ENCODE results near the gene HLA-DMB.
"Not testable (repeated sequence)": the region's sequence is repeated elsewhere in the genome, so short reads cannot be mapped to it uniquely, and the experiment has no call there.

Gene HLA-DMB

GRCh38 chr6:32952817-32953739 lies 12.2 kb upstream of the HLA-DMB start, which contains the start of gene HLA-DMA:
Gene HLA-DMA, minus strand, starts transcription at chr6:32953097. Its CDS starts 61 bp downstream, at chr6:32953036.
- in situ Hi-C loops (cut with MboI; ENCODE audit: low sequenced_read_pairs), result no loop called here

- in situ Hi-C loops (cut with MboI; ENCODE audit: low sequenced_read_pairs), result no loop called here
Measured at GRCh38 chr6:32950449-32950848, 9.6 kb upstream of the HLA-DMB start.

DNA sequence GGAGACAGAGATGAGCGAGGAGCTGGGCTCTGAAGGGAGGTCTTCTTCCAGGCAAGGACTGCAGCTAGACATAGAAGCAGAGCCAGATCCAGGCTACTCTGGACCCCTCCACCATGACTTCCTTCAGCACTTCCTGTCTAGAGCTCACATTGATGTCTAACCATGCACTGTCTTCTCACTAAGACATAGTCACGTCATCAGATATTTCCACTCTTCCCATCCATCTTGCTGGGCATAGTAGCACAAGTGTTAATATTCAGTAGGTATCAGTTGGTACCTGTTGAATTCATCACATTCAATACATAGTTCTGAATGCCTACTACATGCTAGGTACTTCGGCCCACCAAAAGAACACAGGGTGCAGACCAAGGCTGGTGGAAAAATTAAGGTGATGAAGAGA lies 9.2 kb upstream of the HLA-DMB start:
- in situ Hi-C loops (cut with MboI; ENCODE audit: low sequenced_read_pairs), result no loop called here

GRCh38 chr6:32949113-32949512 lies 8.3 kb upstream of the HLA-DMB start:
- in situ Hi-C loops (cut with MboI; ENCODE audit: low sequenced_read_pairs), result no loop called here

DNA sequence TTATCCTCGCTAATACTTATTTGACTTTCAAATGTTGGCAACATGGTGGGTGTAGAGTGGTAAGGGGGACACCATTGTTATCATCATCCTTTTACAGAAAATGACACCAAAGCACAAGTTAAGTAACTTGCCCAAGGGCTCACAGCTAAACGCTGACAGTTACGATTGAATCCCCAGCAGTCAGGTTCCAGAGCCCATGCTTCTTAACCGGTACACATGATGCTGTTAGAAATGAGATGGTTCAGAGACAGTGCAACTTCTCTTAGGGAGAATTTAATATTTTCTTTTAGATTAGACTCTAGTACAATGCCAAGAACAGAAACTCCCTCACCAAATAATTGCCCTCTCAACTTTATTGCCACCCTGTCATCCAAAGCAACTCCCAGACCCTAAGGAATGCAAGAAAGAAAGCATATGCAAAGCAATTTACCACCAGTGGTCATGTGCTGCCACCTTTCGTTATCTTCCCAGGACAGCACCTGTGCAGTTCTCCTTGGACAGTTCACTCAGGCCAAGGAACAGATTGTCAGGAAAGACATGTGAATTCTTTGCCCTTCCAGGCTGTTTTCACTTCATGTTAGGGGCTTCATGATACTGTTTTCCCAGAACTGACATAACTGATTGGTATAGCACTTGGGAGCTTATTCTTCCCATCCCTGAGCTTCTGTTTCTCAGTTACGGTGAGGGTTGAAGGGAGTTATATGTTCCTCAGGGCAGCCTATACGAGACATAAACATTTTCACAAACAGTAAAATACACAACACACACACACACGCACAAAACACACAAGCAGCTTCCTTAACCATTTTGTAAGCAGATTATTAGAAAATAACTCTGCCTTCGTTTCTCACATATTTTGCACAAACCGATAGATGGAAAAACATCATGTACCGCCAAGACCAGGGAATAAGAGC lies 7.0 kb upstream of the HLA-DMB start:
- in situ Hi-C loops (cut with MboI; ENCODE audit: low sequenced_read_pairs), result no loop called here

GRCh38 chr6:32946893-32947292 lies 6.1 kb upstream of the HLA-DMB start:
- in situ Hi-C loops (cut with MboI; ENCODE audit: low sequenced_read_pairs), result no loop called here

- in situ Hi-C loops (cut with MboI; ENCODE audit: low sequenced_read_pairs), result no loop called here
Measured at GRCh38 chr6:32945953-32946352, 5.1 kb upstream of the HLA-DMB start.

DNA sequence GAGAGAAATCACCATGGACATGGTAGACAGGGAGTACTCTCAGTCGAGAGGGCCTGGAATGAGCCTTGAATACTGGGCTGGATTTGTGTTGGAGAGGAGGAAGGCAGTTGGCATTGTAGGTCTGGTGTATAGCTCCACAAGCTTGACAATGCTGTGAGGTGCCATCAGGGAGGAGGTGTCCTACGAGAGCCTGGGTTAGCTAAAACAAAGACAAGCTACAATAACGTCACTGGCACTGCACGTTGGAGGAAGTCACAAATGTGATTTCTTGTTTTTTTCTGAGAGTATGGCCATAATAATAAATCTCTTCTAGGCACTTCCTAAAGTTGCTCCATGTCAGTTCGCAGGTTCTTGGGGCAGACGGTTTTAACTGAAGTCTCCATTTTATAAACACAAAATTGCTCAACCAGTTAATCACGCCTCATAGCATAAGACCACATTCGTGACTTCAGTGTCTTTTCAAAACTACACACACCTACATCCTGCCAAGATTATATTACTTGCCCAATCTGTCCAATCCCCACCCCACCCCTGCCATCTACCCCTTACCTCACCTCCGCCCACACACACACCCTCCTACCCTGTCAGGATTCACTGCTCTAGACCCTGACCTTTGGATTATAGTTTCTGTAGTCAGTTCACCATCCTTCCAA lies 4.4 kb upstream of the HLA-DMB start:
- in situ Hi-C loops (cut with MboI; ENCODE audit: low sequenced_read_pairs), result no loop called here

DNA sequence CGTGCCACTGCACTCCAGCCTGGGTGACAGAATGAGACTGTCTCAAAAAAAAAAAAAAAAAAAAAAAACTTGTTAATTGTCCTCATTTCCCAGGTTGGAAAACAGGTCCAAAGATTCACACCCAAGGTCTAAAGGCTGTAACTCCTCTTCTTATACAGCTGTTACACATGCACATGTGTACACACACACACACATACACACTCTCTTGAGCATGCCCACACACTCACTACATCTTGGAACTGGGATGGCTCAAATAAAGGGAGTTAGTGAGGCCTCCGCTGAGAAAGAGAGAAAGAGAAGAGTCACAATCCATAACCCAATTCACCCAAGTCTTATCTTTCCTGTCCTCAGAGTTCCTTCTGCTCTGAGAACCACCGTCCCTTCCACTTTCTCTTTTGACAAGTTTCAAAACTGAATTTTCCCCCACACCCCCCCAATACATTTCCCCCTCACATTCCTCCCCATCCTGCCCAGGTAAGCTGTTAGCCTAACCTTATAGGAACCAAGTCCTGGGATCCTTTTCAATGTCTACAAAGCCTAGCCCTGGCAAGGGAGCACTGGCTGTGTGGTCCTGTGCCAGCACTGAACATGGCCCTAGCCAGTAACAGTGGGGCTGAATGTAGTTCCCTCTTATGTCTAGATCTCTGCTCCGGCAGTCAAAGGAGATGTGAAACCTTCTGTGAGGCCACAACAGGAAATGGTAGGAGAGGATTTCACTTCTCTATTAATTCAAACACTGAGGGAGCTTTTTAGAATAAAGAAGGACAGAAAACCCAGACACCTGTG lies 3.2 kb upstream of the HLA-DMB start:
- in situ Hi-C loops (cut with MboI; ENCODE audit: low sequenced_read_pairs), result no loop called here

GRCh38 chr6:32942555-32943123 lies 1.8 kb upstream of the HLA-DMB start:
- in situ Hi-C loops (cut with MboI; ENCODE audit: low sequenced_read_pairs), result not testable (repeated sequence)

GRCh38 chr6:32941214-32941768 lies 463 bp upstream of the HLA-DMB start:
- in situ Hi-C loops (cut with MboI; ENCODE audit: low sequenced_read_pairs), result no loop called here

- in situ Hi-C loops (cut with MboI; ENCODE audit: low sequenced_read_pairs), result no loop called here
Measured at GRCh38 chr6:32938494-32938893, 2.3 kb downstream of the HLA-DMB start.

- in situ Hi-C loops (cut with MboI; ENCODE audit: low sequenced_read_pairs), result no loop called here
Measured at GRCh38 chr6:32937230-32937633, 3.6 kb downstream of the HLA-DMB start.

GRCh38 chr6:32936239-32937152 lies 4.3 kb downstream of the HLA-DMB start:
- in situ Hi-C loops (cut with MboI; ENCODE audit: low sequenced_read_pairs), result no loop called here

- in situ Hi-C loops (cut with MboI; ENCODE audit: low sequenced_read_pairs), result no loop called here
Measured at GRCh38 chr6:32935551-32936238, 5.1 kb downstream of the HLA-DMB start.

DNA sequence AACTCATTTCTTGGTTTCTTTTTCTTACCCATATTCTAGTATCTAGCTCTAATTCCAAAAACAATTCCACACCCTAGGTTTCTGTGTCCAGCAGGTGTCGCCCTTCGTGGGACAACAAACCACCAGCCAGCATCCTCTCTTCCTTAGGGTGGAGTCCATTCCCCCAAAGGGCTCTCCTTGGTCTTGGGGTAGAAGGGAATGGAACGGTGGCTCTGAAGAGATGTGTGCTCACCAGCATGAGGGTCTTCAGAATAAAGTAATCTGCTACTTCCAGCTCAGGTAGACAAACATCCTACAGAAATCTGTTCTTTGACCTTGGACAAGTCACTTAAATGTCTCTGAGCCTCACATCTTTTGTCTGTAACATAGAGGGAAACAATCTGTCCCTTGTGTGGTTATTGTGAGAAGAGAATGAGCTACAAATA lies 7.2 kb downstream of the HLA-DMB start:
- in situ Hi-C loops (cut with MboI; ENCODE audit: low sequenced_read_pairs), result no loop called here

DNA sequence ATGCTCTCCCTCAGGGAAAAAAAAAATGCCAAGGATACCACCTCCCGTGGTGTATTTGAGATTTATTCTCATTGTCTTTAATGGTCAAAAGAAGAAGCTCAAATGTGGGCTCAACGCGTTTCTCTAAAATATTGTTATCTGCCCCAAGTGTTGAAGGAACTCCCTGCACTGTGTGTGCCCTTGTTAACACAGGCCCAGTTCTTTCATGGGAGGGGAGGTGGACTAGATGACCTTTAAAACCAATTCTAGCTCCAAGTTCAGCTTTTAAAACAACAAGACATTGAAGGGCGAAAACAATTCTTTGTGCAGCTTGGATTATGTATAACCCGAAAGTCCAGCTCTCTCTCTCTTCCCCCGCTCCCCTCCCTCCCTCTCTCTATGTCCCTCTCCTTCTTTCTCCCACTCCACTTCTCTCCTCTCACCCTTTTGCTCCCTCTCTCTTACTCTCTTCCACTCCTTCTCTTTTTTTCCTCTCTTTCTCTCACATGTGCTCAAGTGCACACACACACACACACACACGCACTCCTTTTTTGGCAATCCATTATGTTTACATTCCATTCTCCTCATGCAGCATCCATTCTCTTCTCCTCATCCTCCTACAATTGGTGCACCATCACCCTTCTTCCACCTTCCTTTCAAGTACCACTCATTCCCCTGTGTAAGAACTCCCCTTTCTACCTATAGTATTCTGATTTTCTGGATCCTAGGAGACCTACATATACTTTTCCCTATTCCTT lies 8.5 kb downstream of the HLA-DMB start:
- in situ Hi-C loops (cut with MboI; ENCODE audit: low sequenced_read_pairs), result no loop called here
